K562 (cell line): Measurements from ENCODE around the gene HK1. TPM values are rescaled to one million over a fixed set of nuclear protein-coding genes. Genes with fewer than 3 reads are reported as not detected.

Source experiments
- CBX5 ChIP-seq: IDR thresholded peaks from 2 replicates; pipeline ENCODE4 v1.6.1; 2014; ENCODE audit warnings: low read depth, borderline replicate concordance
- CREBBP ChIP-seq: IDR thresholded peaks from one replicate; pipeline ENCODE4 v1.6.1; 2012; ENCODE audit warnings: low read depth, mild to moderate bottlenecking, control low read depth, inconsistent platforms, low read length
- CTCF ChIP-seq, 3 experiments: IDR thresholded peaks in 2 of 3; conservative IDR thresholded peaks in 1 of 3; 2 replicates each; pipeline ENCODE4 v1.5.1; 2011 to 2012; ENCODE audit warnings: low read length in 3 of 3, mild to moderate bottlenecking in 3 of 3, control low read depth in 2 of 3, improper control_type of control experiment in 1 of 3, inconsistent platforms in 1 of 3, low read depth in 1 of 3, mixed read lengths in 1 of 3, moderate library complexity in 1 of 3; ENCODE audit not compliant: insufficient read depth in 2 of 3
- ELF2 ChIP-seq: fragments of 250-450 bp; sonication (Bioruptor Pico); IDR thresholded peaks from 2 replicates; pipeline ENCODE4 v1.5.0; 2021; ENCODE audit warnings: mild to moderate bottlenecking
- FOXM1 ChIP-seq, 2 experiments: fragments of 450-650 bp in 1 of 2; sonication (generic) in 1 of 2; formaldehyde crosslinking in 1 of 2; IDR thresholded peaks; 2 replicates each; pipeline versions ENCODE4 v1.6.1 to v1.9.0; 2017 to 2022; ENCODE audit warnings: low read depth in 2 of 2, mild to moderate bottlenecking in 2 of 2, missing genetic modification reagents in 1 of 2, moderate library complexity in 1 of 2
- ILF3 ChIP-seq: fragments of 450-650 bp; IDR thresholded peaks from 2 replicates; pipeline ENCODE4 v1.6.1; 2018; ENCODE audit warnings: antibody characterized with exemption, mild to moderate bottlenecking, moderate library complexity, borderline replicate concordance
- KAT8 ChIP-seq: fragments of 450-650 bp; IDR thresholded peaks from 2 replicates; pipeline ENCODE4 v1.6.1; 2016; ENCODE audit warnings: low read depth, mild to moderate bottlenecking
- L3MBTL2 ChIP-seq: fragments of 450-650 bp; IDR thresholded peaks from 2 replicates; pipeline ENCODE4 v1.6.1; 2016; ENCODE audit warnings: mild to moderate bottlenecking, moderate library complexity
- NBN ChIP-seq: fragments of 450-650 bp; IDR thresholded peaks from 2 replicates; pipeline ENCODE4 v1.6.1; 2016; ENCODE audit warnings: low read depth, mild to moderate bottlenecking
- NCOA6 ChIP-seq: fragments of 450-650 bp; IDR thresholded peaks from 2 replicates; pipeline ENCODE4 v1.6.1; 2017; ENCODE audit warnings: mild to moderate bottlenecking
- NFYB ChIP-seq: IDR thresholded peaks from 2 replicates; pipeline ENCODE4 v1.6.1; 2011; ENCODE audit warnings: mild to moderate bottlenecking, moderate library complexity; ENCODE audit not compliant: insufficient read length; ENCODE audit errors: extremely low read depth
- RCOR1 ChIP-seq, 2 experiments: IDR thresholded peaks; 2 replicates each; pipeline ENCODE4 v1.6.1; 2012; ENCODE audit warnings: low read depth in 2 of 2, low read length in 2 of 2, borderline replicate concordance in 1 of 2, improper control_type of control experiment in 1 of 2
- RNF219 ChIP-seq: fragments of 250-450 bp; sonication (Bioruptor Pico); IDR thresholded peaks from 2 replicates; pipeline ENCODE4 v1.5.0; 2022; ENCODE audit warnings: mild to moderate bottlenecking
- SMAD3 ChIP-seq: fragments of 450-650 bp; formaldehyde crosslinking; conservative IDR thresholded peaks from 2 replicates; pipeline ENCODE4 v1.4.0; 2020; ENCODE audit warnings: mild to moderate bottlenecking
- SRSF9 ChIP-seq: fragments of 200-400 bp; formaldehyde crosslinking; IDR thresholded peaks from 2 replicates; pipeline ENCODE4 v1.6.1; 2017; ENCODE audit warnings: low read depth, low read length, borderline replicate concordance
- TRIM24 ChIP-seq, 2 experiments: fragments of 450-650 bp; IDR thresholded peaks; 2 replicates each; pipeline ENCODE4 v1.6.1; 2016
- ZNF354B ChIP-seq: fragments of 250-450 bp; sonication (Bioruptor Pico); IDR thresholded peaks from 2 replicates; pipeline ENCODE4 v1.4.0; 2020
- ZNF551 ChIP-seq: fragments of 250-450 bp; sonication (Bioruptor Pico); IDR thresholded peaks from 2 replicates; pipeline ENCODE4 v1.5.0; 2021; ENCODE audit warnings: mild to moderate bottlenecking, moderate library complexity
- ZNF717 ChIP-seq: fragments of 250-450 bp; sonication (Bioruptor Pico); IDR thresholded peaks from 2 replicates; pipeline ENCODE4 v1.5.0; 2021
- ZNF740 ChIP-seq, 3 experiments: fragments of 200-800 bp in 1 of 3; sonication (Bioruptor generic) in 1 of 3; sonication (generic) in 1 of 3; formaldehyde crosslinking in 1 of 3; IDR thresholded peaks; 2 replicates each; pipeline versions ENCODE4 v1.6.1 to v1.8.0; 2016 to 2022; ENCODE audit warnings: mild to moderate bottlenecking in 2 of 3, missing compliant biosample characterization in 2 of 3, missing genetic modification characterization in 2 of 3, missing genetic modification reagents in 1 of 3
- ZNF76 ChIP-seq: fragments of 250-450 bp; sonication (Bioruptor Pico); IDR thresholded peaks from 2 replicates; pipeline ENCODE4 v1.4.0; 2020; ENCODE audit warnings: mild to moderate bottlenecking, moderate library complexity, borderline replicate concordance
- ZNF764 ChIP-seq: fragments of 250-450 bp; sonication (Bioruptor Pico); IDR thresholded peaks from 2 replicates; pipeline ENCODE4 v1.4.0; 2020; ENCODE audit warnings: low read depth, mild to moderate bottlenecking, moderate library complexity
- polyA plus RNA-seq, 8 experiments: library from polyadenylated mRNA; depleted of rRNA in 4 of 8; stranded (reverse) in 5 of 8; unstranded in 3 of 8; fragments of >200 nt; fragmentation: Nextera tagmentation in 2 of 8; fragmentation: Illumina TruSeq in 1 of 8; extraction: Ambion mirVana in 2 of 8; extraction: Trizol in 1 of 8; gene quantifications; 2 replicates each; pipeline versions ENCODE4 v1.2.1 to v1.2.3, GENCODE V29; 2011 to 2014; ENCODE audit warnings: inconsistent platforms in 1 of 8, missing spikeins in 1 of 8
- total RNA-seq, 7 experiments: library from RNA; depleted of rRNA in 6 of 7; stranded (reverse); fragments of >200 nt in 6 of 7; fragmentation: Illumina TruSeq in 2 of 7; extraction: Trizol in 2 of 7; gene quantifications; 2 replicates each; pipeline versions ENCODE4 v1.2.1 to v1.2.3, GENCODE V29; 2011 to 2021; ENCODE audit warnings: low replicate concordance in 1 of 7
- TF ChIP-seq, protein P1 (sequence below): fragments of 250-450 bp; sonication (Bioruptor Pico); IDR thresholded peaks from 2 replicates; pipeline ENCODE4 v1.6.1; 2021; ENCODE audit warnings: mild to moderate bottlenecking

HK1 gene
- total and polyA plus RNA-seq, 9 of the 15 experiments (the other 6 are each of a cell fraction or from before 2014, with no cell fraction given), result 29.2 to 444 (median 193) TPM

DNA sequence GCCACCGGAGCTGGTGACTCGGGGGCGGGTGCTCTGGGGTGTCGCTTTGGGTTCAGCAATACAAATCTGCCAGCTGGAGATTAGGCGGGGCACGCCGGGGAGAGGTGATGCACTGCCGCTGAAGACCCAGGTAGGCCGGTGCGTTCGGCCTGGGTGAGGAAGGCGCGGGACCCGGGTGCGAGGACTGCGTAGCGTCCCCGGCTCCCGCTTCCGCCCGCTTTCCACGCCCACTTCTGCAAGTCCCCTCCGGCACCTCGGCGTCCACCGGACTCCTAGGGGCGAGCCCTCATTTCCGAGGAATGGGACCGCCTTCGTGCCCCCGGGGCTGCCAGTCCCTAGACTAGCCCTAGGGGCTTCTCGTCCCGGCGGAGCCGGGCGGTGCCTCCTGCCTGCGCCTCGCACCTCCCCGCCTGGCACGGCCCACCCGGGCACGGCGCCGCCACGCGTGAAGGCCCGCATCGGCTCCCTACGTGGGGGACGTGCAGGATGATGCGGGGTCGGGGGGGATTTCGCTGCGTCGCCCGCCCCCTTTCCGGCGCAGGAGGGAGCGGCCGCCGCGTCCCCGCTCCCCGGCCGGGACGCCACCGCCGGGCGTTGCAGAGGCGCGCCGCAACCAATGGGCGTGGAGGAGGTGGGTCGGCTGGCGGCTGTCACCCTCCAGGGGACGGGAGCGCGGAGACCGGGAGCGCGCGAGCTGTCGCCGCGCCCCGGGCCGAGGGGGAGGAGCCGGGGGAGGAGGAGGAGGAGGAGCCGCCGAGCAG lies 40.0 kb downstream of the HK1 start (continued):
- no peak for TF ChIP-seq RNF219
- peak; percentile 9 for TF ChIP-seq NFYB
- no peak for TF ChIP-seq SRSF9
- TF ChIP-seq SMAD3, result no peak
- no peak for TF ChIP-seq ILF3
- TF ChIP-seq ZNF740 (CRISPR knock-in tag; IDR thresholded peaks at IDR 0.05), result peak; percentile 67; the same call in 1 of the 2 replicates
- TF ChIP-seq ZNF740 (tag; IDR thresholded peaks at IDR 0.05), result no peak
- TF ChIP-seq NCOA6, result no peak
- TF ChIP-seq FOXM1 (IDR thresholded peaks at IDR 0.05; ENCODE audit: low read depth), result no peak
- TF ChIP-seq FOXM1 (CRISPR knock-in tag; IDR thresholded peaks at IDR 0.05; ENCODE audit: low read depth), result no peak; the same call in 1 of the 2 replicates
- TF ChIP-seq ZNF717 (CRISPR knock-in tag), result no peak
- no peak for TF ChIP-seq ZNF551 (CRISPR knock-in tag)
- TF ChIP-seq RCOR1 (IDR thresholded peaks at IDR 0.05; ENCODE audit: borderline replicate concordance in 1 of 2, low read depth in 2 of 2, low read length in 2 of 2), result 0 out of 4 replicates have a peak, but pooled peaks of 1 of the 2 experiments have one; percentile 12
- TF ChIP-seq NBN, result no peak
- no peak for TF ChIP-seq TRIM24 (IDR thresholded peaks at IDR 0.05)
- TF ChIP-seq ELF2 (CRISPR knock-in tag), result peak; percentile 84
- peak; percentile 90 for TF ChIP-seq L3MBTL2
- TF ChIP-seq ZNF354B (CRISPR knock-in tag), result no peak
- no peak for TF ChIP-seq CBX5
- no peak for TF ChIP-seq KAT8
- no peak; the same call in 1 of the 2 replicates for TF ChIP-seq ZNF76
- 0 out of 6 replicates have a peak, but pooled peaks of 1 of the 3 experiments have one; percentile 1 for TF ChIP-seq CTCF (IDR thresholded peaks at IDR 0.05 in 2 of 3, conservative IDR thresholded peaks at IDR 0.05 in 1 of 3; ENCODE audit: insufficient read depth in 2 of 3, low read depth in 1 of 3, low read length in 3 of 3)
- TF ChIP-seq, protein P1, sequence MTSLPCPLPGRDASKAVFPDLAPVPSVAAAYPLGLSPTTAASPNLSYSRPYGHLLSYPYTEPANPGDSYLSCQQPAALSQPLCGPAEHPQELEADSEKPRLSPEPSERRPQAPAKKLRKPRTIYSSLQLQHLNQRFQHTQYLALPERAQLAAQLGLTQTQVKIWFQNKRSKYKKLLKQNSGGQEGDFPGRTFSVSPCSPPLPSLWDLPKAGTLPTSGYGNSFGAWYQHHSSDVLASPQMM (CRISPR knock-in tag), result no peak
- no peak for TF ChIP-seq CREBBP
- TF ChIP-seq ZNF764 (CRISPR knock-in tag), result no peak
